B cell (primary cell): ENCODE results near the gene SGCA. TPM values are rescaled to one million over a fixed set of nuclear protein-coding genes. Genes with fewer than 3 reads are reported as not detected.

Experiments
- ATAC-seq: fragments of 200-7000 bp; cut with Tn5 transposase; one replicate; pipeline ENCODE4 v1.10.0; 2021; ENCODE audit warnings: low read depth, mild to moderate bottlenecking, moderate number of reproducible peaks, moderate library complexity
- CTCF ChIA-PET: fragments of 350-600 bp; sonication (Branson Sonifier 250); formaldehyde crosslinking; loops from one replicate; lab custom pipeline; 2021; ENCODE audit warnings: antibody characterized with exemption, inconsistent platforms; lab: Charles Lee
- POLR2A ChIA-PET: fragments of 350-600 bp; sonication (Branson Sonifier 250); formaldehyde crosslinking; loops from one replicate; lab custom pipeline; 2021; ENCODE audit warnings: antibody characterized with exemption; lab: Charles Lee
- DNase-seq: peaks from one replicate; pipeline ENCODE4 v3.0.0; 2013
- H2AFZ ChIP-seq: 2 replicates; pipeline ENCODE4 v1.6.1; 2012; ENCODE audit warnings: mild to moderate bottlenecking, low read depth, low read length; ENCODE audit not compliant: insufficient read depth, poor library complexity, severe bottlenecking
- H3K27ac ChIP-seq, 2 donors: 1 replicate in 1 of 2; 2 replicates in 1 of 2; pipeline ENCODE4 v1.5.1; 2012 to 2013; ENCODE audit warnings: low read length in 2 of 2, mild to moderate bottlenecking in 2 of 2, moderate library complexity in 1 of 2
- H3K27me3 ChIP-seq, 4 experiments: fragments of 200-600 bp in 1 of 4; sonication (generic) in 1 of 4; replicated peaks in 1 of 4; 1 replicate in 2 of 4; 2 replicates in 2 of 4; pipeline versions ENCODE4 v1.6.1 to v1.7.0; 2013 to 2016; ENCODE audit warnings: low read length in 3 of 4, mild to moderate bottlenecking in 2 of 4, mixed read lengths in 1 of 4, moderate library complexity in 1 of 4; ENCODE audit not compliant: insufficient read depth in 4 of 4, control insufficient read depth in 3 of 4; ENCODE audit errors: control extremely low read depth in 1 of 4
- H3K36me3 ChIP-seq, 2 experiments: replicated peaks in 1 of 2; 1 replicate in 1 of 2; 2 replicates in 1 of 2; pipeline versions ENCODE4 v1.6.1 to v1.7.1; 2013; ENCODE audit warnings: low read length in 1 of 2; ENCODE audit not compliant: insufficient read depth in 2 of 2, control insufficient read depth in 1 of 2; ENCODE audit errors: control extremely low read depth in 1 of 2, extremely low read depth in 1 of 2
- H3K4me1 ChIP-seq, 2 donors: fragments of 200-600 bp in 1 of 2; sonication (generic) in 1 of 2; 1 replicate in 1 of 2; 2 replicates in 1 of 2; pipeline versions ENCODE4 v1.5.1 to v1.6.1; 2013 to 2017; ENCODE audit warnings: low read length in 2 of 2; ENCODE audit not compliant: control insufficient read depth in 2 of 2, insufficient read depth in 2 of 2
- H3K4me2 ChIP-seq: replicated peaks from 2 replicates; pipeline ENCODE3; 2012; ENCODE audit warnings: mild to moderate bottlenecking, low read depth, low read length; ENCODE audit not compliant: poor library complexity, severe bottlenecking
- H3K4me3 ChIP-seq, 5 experiments: fragments of 200-600 bp in 1 of 5; sonication (generic) in 1 of 5; 1 replicate in 3 of 5; 2 replicates in 2 of 5; pipeline versions ENCODE4 v1.5.1 to v1.7.0; 2011 to 2016; ENCODE audit warnings: low read length in 4 of 5, mild to moderate bottlenecking in 4 of 5, low read depth in 2 of 5, control low read depth in 1 of 5, moderate library complexity in 1 of 5; ENCODE audit not compliant: insufficient read depth in 1 of 5; ENCODE audit errors: control extremely low read depth in 1 of 5, extremely low read depth in 1 of 5
- H3K79me2 ChIP-seq: fragments of 200-600 bp; sonication (generic); one replicate; pipeline ENCODE4 v1.6.0; 2016; ENCODE audit warnings: low read length; ENCODE audit not compliant: control insufficient read depth, insufficient read depth
- H3K9ac ChIP-seq: fragments of 200-600 bp; sonication (generic); 2 replicates; pipeline ENCODE4 v1.6.1; 2017; ENCODE audit warnings: mild to moderate bottlenecking, low read length, moderate library complexity
- H3K9me3 ChIP-seq, 3 donors: one replicate each; pipeline versions ENCODE4 v1.6.1 to v1.7.1; 2013; ENCODE audit warnings: low read length in 2 of 3; ENCODE audit not compliant: control insufficient read depth in 2 of 3, insufficient read depth in 1 of 3; ENCODE audit errors: control extremely low read depth in 1 of 3
- H4K20me1 ChIP-seq: 2 replicates; pipeline ENCODE4 v1.6.0; 2012; ENCODE audit warnings: mild to moderate bottlenecking, low read length; ENCODE audit not compliant: insufficient read depth, control insufficient read depth, poor library complexity, severe bottlenecking
- H3K27ac Mint-ChIP-seq: one replicate; pipeline ENCODE4 v1.8.0; 2021; ENCODE audit warnings: mixed read lengths
- H3K27me3 Mint-ChIP-seq: one replicate; pipeline ENCODE4 v1.8.0; 2021; ENCODE audit warnings: mixed read lengths
- H3K4me1 Mint-ChIP-seq: one replicate; pipeline ENCODE4 v1.8.0; 2021; ENCODE audit warnings: mixed read lengths
- H3K4me3 Mint-ChIP-seq: one replicate; pipeline ENCODE4 v1.8.0; 2021; ENCODE audit warnings: mixed read lengths
- H3K9me3 Mint-ChIP-seq: one replicate; pipeline ENCODE4 v1.8.0; 2022; ENCODE audit warnings: mixed read lengths; ENCODE audit not compliant: insufficient read depth
- CTCF ChIP-seq: fragments of 200-600 bp; IDR thresholded peaks from one replicate; pipeline ENCODE4 v1.8.0; 2022; ENCODE audit warnings: antibody characterized with exemption, mild to moderate bottlenecking
- EZH2 ChIP-seq: IDR thresholded peaks from 2 replicates; pipeline ENCODE4 v1.6.1; 2012; ENCODE audit warnings: borderline replicate concordance, low read depth, mild to moderate bottlenecking, moderate library complexity, low read length; ENCODE audit not compliant: insufficient read depth, poor library complexity, severe bottlenecking
- WGBS: methylation state at CpG from one replicate; pipeline ENCODE4 v1.1.5; 2013; ENCODE audit warnings: missing lambda C conversion rate; ENCODE audit not compliant: insufficient coverage; 5-methylcytosine and 5-hydroxymethylcytosine counted together
- intact Hi-C: fragments of 100-400 bp; cut with micrococcal nuclease; formaldehyde crosslinking; loops from one replicate; pipeline ENCODE4 v1.10.0; 2022
- polyA plus RNA-seq: library from polyadenylated mRNA; depleted of rRNA; stranded (reverse); fragments of >200 nt; gene quantifications from 2 replicates; pipeline ENCODE4 v1.2.3, GENCODE V29; 2012
- total RNA-seq, 2 donors: library from RNA; stranded (reverse); fragments of 120-200 nt in 1 of 2; gene quantifications; 1 replicate in 1 of 2; 2 replicates in 1 of 2; pipeline versions ENCODE4 v1.2.3 to v1.2.4, GENCODE V29; 2013 to 2022

SGCA gene
- total and polyA plus RNA-seq, 2 donors (not counting 1 experiment from before 2014, with no cell fraction given), result 4.4 to 4.5 TPM

DNA sequence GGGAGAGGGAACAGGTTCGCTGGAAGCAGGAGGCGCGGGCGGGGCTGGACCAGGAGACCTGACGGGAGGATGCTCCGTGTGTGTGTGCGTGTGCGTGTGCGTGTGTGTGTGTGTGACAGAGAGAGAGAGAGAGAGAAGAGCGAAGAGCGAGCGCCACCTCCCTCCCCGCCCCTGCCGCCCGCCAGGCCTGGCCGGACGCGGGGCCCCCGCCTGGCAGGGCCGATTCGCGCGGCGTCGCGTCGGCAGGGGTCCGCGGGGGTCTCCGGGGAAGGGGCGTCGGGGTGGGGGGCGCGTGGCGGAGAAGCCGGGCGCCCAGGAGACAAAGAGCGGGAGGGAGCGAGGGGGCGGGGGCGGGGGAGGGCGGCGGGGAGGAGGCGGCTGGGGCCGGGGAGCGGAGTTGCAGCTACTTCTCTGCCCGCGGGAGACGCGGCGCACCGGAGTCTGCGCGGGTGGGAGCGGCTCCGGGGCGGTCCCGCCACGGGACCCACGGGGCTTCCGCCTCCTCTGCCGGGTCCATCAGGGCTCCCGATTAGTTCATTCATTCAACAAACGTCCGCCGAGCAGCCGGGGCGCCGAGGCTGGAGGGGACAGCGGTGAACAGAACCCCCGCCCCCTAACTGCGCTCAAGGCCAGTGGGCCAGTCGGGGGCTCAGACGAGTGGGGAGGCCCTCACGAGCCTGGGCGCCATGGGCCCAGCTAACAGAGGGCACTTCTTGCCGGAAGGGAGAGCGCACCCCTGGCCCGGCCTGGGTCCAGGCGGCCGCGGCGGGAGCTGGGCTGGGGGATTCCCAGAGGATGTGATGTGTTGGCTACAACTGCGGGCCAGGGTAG lies 35.9 kb upstream of the SGCA start, which contains the start of gene SAMD14:
SAMD14 (minus strand) TSS at position 433 of the 831 bp plus-strand sequence. CDS start 5,201 bp downstream, outside the sequence.
- Mint-ChIP-seq H3K9me3 (no peaks in the 10 kb centered on the region), H3K4me1 (peaks cover 34% of the 10 kb centered on the region), H3K4me3 (peak within 1 kb of the TSS; percentile 83), H3K27ac (peak within 1 kb of the TSS; percentile 83), H3K27me3 (peaks cover 10% of the 10 kb centered on the region)
- Histone ChIP-seq H3K79me2 (no peaks in the 10 kb centered on the region), H3K27me3 (peaks cover 0 to 28% (median 9%) of the 10 kb centered on the region in 4 experiments), H3K9me3 (peaks cover 0 to 8% (median 0%) of the 10 kb centered on the region in 3 donors), H2AFZ (peak within 1 kb of the TSS; percentile 71), H3K36me3 (peaks cover 3 to 18% of the 10 kb centered on the region in 2 experiments), H3K4me3 (peak within 1 kb of the TSS in 4 of 5 experiments; percentile 49 to 69 (median 57)), H3K27ac (no peak within 1 kb of the TSS), H3K9ac (peak within 1 kb of the TSS; percentile 68), H4K20me1 (peaks cover 27% of the 10 kb centered on the region), H3K4me1 (peaks cover 27 to 35% of the 10 kb centered on the region in 2 donors), H3K4me2 (peak within 1 kb of the TSS; percentile 99)
- POLR2A ChIA-PET, result interaction anchor here (0.6 to 1.2 kb wide), 5 partner anchors 10 to 49 kb away, joined by 3 to 19 read pairs (median 4); no protein-coding TSS in a partner anchor
- no peak for TF ChIP-seq EZH2
- no peak for TF ChIP-seq CTCF
- CTCF ChIA-PET, result interaction anchor here (0.6 to 3.4 kb wide), 11 partner anchors 9 to 569 kb away, joined by 3 to 16 read pairs (median 5); partner anchors contain the start of gene PDK2
- WGBS, result under 1% methylated on average over 44 of the region's 84 CpGs
- intact Hi-C loops, result no loop called here
- peak; percentile 69 for DNase-seq
- ATAC-seq, result peak; percentile 61
